ENCODE results near the gene ANKRD11.

DNA sequence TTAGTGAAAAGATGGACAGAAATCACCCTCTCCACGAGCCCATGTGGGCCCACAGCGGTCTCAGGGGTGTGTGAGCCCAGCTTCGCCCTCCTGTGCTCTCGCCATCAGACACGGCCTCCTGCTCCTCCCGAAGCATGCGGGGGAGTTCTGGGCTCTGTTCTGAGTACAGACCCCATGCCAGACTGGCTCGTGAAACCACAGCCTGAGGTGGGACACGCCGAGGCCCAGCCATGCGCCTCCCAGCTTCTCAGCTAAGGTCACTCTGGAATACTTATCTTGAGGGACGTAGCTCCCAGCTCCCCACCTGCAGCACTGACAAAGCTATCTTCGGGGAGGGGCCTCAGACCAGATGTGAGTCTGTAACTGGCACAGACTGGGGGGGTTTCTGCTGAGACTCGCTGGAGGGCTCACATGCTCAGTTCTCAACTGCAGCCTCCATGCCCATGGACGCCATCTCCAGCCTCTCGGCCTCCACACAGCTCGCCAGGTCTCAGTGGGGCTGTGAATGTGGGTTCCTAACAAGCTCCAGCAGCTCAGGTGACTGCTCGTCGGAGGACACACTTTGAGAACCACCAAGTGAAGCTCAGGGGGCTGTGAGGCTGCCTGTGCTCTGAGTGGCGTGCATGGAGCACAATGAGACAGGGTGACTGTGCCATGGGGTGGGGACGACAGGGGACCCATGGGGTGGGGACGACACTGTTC, 177.6 kb downstream of the ANKRD11 start:
- TF ChIP-seq, protein P1, sequence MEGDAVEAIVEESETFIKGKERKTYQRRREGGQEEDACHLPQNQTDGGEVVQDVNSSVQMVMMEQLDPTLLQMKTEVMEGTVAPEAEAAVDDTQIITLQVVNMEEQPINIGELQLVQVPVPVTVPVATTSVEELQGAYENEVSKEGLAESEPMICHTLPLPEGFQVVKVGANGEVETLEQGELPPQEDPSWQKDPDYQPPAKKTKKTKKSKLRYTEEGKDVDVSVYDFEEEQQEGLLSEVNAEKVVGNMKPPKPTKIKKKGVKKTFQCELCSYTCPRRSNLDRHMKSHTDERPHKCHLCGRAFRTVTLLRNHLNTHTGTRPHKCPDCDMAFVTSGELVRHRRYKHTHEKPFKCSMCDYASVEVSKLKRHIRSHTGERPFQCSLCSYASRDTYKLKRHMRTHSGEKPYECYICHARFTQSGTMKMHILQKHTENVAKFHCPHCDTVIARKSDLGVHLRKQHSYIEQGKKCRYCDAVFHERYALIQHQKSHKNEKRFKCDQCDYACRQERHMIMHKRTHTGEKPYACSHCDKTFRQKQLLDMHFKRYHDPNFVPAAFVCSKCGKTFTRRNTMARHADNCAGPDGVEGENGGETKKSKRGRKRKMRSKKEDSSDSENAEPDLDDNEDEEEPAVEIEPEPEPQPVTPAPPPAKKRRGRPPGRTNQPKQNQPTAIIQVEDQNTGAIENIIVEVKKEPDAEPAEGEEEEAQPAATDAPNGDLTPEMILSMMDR (IDR thresholded peaks at IDR 0.05 in 2 of 3, conservative IDR thresholded peaks at IDR 0.05 in 1 of 3; ENCODE audit: borderline replicate concordance in 1 of 3, insufficient read depth in 1 of 3, low read depth in 2 of 3, low read length in 2 of 3): no peak
- TF ChIP-seq, protein P2, sequence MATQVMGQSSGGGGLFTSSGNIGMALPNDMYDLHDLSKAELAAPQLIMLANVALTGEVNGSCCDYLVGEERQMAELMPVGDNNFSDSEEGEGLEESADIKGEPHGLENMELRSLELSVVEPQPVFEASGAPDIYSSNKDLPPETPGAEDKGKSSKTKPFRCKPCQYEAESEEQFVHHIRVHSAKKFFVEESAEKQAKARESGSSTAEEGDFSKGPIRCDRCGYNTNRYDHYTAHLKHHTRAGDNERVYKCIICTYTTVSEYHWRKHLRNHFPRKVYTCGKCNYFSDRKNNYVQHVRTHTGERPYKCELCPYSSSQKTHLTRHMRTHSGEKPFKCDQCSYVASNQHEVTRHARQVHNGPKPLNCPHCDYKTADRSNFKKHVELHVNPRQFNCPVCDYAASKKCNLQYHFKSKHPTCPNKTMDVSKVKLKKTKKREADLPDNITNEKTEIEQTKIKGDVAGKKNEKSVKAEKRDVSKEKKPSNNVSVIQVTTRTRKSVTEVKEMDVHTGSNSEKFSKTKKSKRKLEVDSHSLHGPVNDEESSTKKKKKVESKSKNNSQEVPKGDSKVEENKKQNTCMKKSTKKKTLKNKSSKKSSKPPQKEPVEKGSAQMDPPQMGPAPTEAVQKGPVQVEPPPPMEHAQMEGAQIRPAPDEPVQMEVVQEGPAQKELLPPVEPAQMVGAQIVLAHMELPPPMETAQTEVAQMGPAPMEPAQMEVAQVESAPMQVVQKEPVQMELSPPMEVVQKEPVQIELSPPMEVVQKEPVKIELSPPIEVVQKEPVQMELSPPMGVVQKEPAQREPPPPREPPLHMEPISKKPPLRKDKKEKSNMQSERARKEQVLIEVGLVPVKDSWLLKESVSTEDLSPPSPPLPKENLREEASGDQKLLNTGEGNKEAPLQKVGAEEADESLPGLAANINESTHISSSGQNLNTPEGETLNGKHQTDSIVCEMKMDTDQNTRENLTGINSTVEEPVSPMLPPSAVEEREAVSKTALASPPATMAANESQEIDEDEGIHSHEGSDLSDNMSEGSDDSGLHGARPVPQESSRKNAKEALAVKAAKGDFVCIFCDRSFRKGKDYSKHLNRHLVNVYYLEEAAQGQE (IDR thresholded peaks at IDR 0.05; ENCODE audit: low read depth): no peak
- no peak for TF ChIP-seq POLR2AphosphoS5 (IDR thresholded peaks at IDR 0.05; ENCODE audit: low read depth, low read length)
- TF ChIP-seq CEBPB (IDR thresholded peaks at IDR 0.05; ENCODE audit: low read depth): no peak
- TF ChIP-seq POLR2A (IDR thresholded peaks at IDR 0.05; ENCODE audit: borderline replicate concordance, extremely low read depth, insufficient read depth, insufficient read length): no peak
- TF ChIP-seq, protein P3, sequence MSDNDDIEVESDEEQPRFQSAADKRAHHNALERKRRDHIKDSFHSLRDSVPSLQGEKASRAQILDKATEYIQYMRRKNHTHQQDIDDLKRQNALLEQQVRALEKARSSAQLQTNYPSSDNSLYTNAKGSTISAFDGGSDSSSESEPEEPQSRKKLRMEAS (IDR thresholded peaks at IDR 0.05): no peak

Measured in HCT116 (cell line).